Neural cell (in vitro differentiated cells): Measurements from ENCODE around the gene MDM2. TPM values are rescaled to one million over a fixed set of nuclear protein-coding genes. Genes with fewer than 3 reads are reported as not detected.

Experiments used
- H2AFZ ChIP-seq: fragments of 200-600, 300-800 bp; sonication (generic), shearing (Covaris generic); 2 replicates; pipeline ENCODE4 v1.6.0; 2014; ENCODE audit warnings: low read depth, mild to moderate bottlenecking, antibody characterized with exemption, low read length, moderate library complexity
- H3F3A ChIP-seq: fragments of 200-600 bp; shearing (Covaris generic); 2 replicates; pipeline ENCODE4 v1.6.1; 2016; ENCODE audit warnings: mild to moderate bottlenecking, moderate library complexity, mixed read lengths, antibody characterized with exemption, low read length; ENCODE audit not compliant: insufficient read depth, poor library complexity, severe bottlenecking
- H3K27ac ChIP-seq: fragments of 200-600, 300-800 bp; sonication (generic), shearing (Covaris generic); 2 replicates; pipeline ENCODE4 v1.5.1; 2014; ENCODE audit warnings: mild to moderate bottlenecking, low read length, moderate library complexity
- H3K27me3 ChIP-seq: fragments of 300-800, 200-600 bp; sonication (generic), shearing (Covaris generic); 2 replicates; pipeline ENCODE4 v1.6.0; 2014; ENCODE audit warnings: mild to moderate bottlenecking, low read depth, low read length, moderate library complexity; ENCODE audit not compliant: insufficient read depth
- H3K36me3 ChIP-seq: fragments of 300-800, 200-600 bp; sonication (generic), shearing (Covaris generic); 2 replicates; pipeline ENCODE4 v1.5.1; 2014; ENCODE audit warnings: mild to moderate bottlenecking, antibody characterized with exemption, low read length, moderate library complexity; ENCODE audit not compliant: insufficient read depth
- H3K4me2 ChIP-seq: fragments of 300-800, 200-600 bp; sonication (generic), shearing (Covaris generic); 2 replicates; pipeline ENCODE4 v1.6.0; 2014; ENCODE audit warnings: mild to moderate bottlenecking, low read length
- H3K4me3 ChIP-seq: fragments of 300-800, 200-600 bp; sonication (generic), shearing (Covaris generic); 2 replicates; pipeline ENCODE4 v1.5.1; 2014; ENCODE audit warnings: mild to moderate bottlenecking, low read length, moderate library complexity
- H3K79me2 ChIP-seq: fragments of 200-600 bp; shearing (Covaris generic); replicated peaks from 2 replicates; pipeline ENCODE4 v1.6.0; 2014; ENCODE audit warnings: mild to moderate bottlenecking, low read length, moderate library complexity; ENCODE audit not compliant: insufficient read depth
- H3K9ac ChIP-seq: fragments of 300-800, 200-600 bp; sonication (generic), shearing (Covaris generic); 2 replicates; pipeline ENCODE4 v1.6.1; 2016; ENCODE audit warnings: mild to moderate bottlenecking, low read length, mixed read lengths
- H3K9me2 ChIP-seq: fragments of 200-600 bp; shearing (Covaris generic); 2 replicates; pipeline ENCODE4 v1.6.1; 2016; ENCODE audit warnings: mild to moderate bottlenecking, low read length, mixed read lengths; ENCODE audit not compliant: insufficient read depth
- H3K9me3 ChIP-seq: fragments of 200-600, 300-800 bp; sonication (generic), shearing (Covaris generic); 2 replicates; pipeline ENCODE4 v1.6.1; 2016; ENCODE audit warnings: mild to moderate bottlenecking, mixed run types, low read length, moderate library complexity, mixed read lengths
- H4K20me1 ChIP-seq: fragments of 200-600 bp; shearing (Covaris generic); 2 replicates; pipeline ENCODE4 v1.6.1; 2016; ENCODE audit warnings: mild to moderate bottlenecking, mixed run types; ENCODE audit not compliant: insufficient read depth
- CTCF ChIP-seq: fragments of 450-650 bp; IDR thresholded peaks from 2 replicates; pipeline ENCODE4 v1.5.1; 2014; ENCODE audit warnings: antibody characterized with exemption, mild to moderate bottlenecking, moderate library complexity; ENCODE audit not compliant: poor library complexity, severe bottlenecking
- EP300 ChIP-seq: fragments of 450-650 bp; conservative IDR thresholded peaks from 2 replicates; pipeline ENCODE4 v1.6.1; 2014; ENCODE audit warnings: antibody characterized with exemption, mild to moderate bottlenecking, moderate library complexity; ENCODE audit not compliant: poor library complexity, severe bottlenecking
- EZH2 ChIP-seq: fragments of 200-600, 300-800 bp; shearing (Covaris generic), sonication (generic); IDR thresholded peaks from 2 replicates; pipeline ENCODE4 v1.6.1; 2014; ENCODE audit warnings: antibody characterized with exemption, low read length, borderline replicate concordance, mild to moderate bottlenecking; ENCODE audit not compliant: insufficient read depth, poor library complexity, severe bottlenecking
- MXI1 ChIP-seq: fragments of 450-650 bp; conservative IDR thresholded peaks from 2 replicates; pipeline ENCODE4 v1.6.1; 2014; ENCODE audit warnings: antibody characterized with exemption, mild to moderate bottlenecking; ENCODE audit not compliant: poor library complexity, severe bottlenecking
- POLR2AphosphoS5 ChIP-seq: IDR thresholded peaks from 2 replicates; pipeline ENCODE4 v1.6.1; 2012
- RAD21 ChIP-seq: fragments of 450-650 bp; conservative IDR thresholded peaks from 2 replicates; pipeline ENCODE4 v1.6.1; 2014; ENCODE audit warnings: antibody characterized with exemption, mild to moderate bottlenecking, moderate library complexity
- REST ChIP-seq: IDR thresholded peaks from 2 replicates; pipeline ENCODE4 v1.6.1; 2012; ENCODE audit warnings: borderline replicate concordance
- SMC3 ChIP-seq: fragments of 450-650 bp; conservative IDR thresholded peaks from 2 replicates; pipeline ENCODE4 v1.6.1; 2014; ENCODE audit warnings: antibody characterized with exemption, mild to moderate bottlenecking, moderate library complexity; ENCODE audit not compliant: poor library complexity
- TAF1 ChIP-seq: IDR thresholded peaks from 2 replicates; pipeline ENCODE4 v1.6.1; 2012; ENCODE audit warnings: low read depth
- polyA plus RNA-seq: library from polyadenylated mRNA; depleted of rRNA; stranded (reverse); fragments of >200 nt; gene quantifications from 2 replicates; pipeline ENCODE4 v1.2.3, GENCODE V29; 2014

The MDM2 gene
- polyA plus RNA-seq, 1 donor from 2014 or later = 37.5 TPM

- no peaks in the 10 kb centered on the region for H4K20me1 ChIP-seq
- H3K9ac ChIP-seq = no peak overlapping the region
- H3K4me3 ChIP-seq = no peak overlapping the region
- no peak overlapping the region for H3K27ac ChIP-seq
- no peaks in the 10 kb centered on the region for H3K36me3 ChIP-seq
- no peak overlapping the region for H2AFZ ChIP-seq
- no peaks in the 10 kb centered on the region for H3K9me2 ChIP-seq
- H3K9me3 ChIP-seq = no peaks in the 10 kb centered on the region
- TF ChIP-seq CTCF = no peak
- no peak for TF ChIP-seq SMC3
- TF ChIP-seq POLR2AphosphoS5 = no peak
- TF ChIP-seq RAD21 = no peak
- no peak for TF ChIP-seq REST
- no peak for TF ChIP-seq TAF1
- TF ChIP-seq MXI1 = no peak
- TF ChIP-seq EP300 = no peak
- TF ChIP-seq EZH2 = no peak
- no peaks in the 10 kb centered on the region for H3K79me2 ChIP-seq
- H3K4me2 ChIP-seq = no peak overlapping the region
- no peaks in the 10 kb centered on the region for H3K27me3 ChIP-seq
- H3F3A ChIP-seq = no peaks in the 10 kb centered on the region
These were observed 82.7 kb downstream of the MDM2 start for GRCh38 chr12:68890701-68891113.

- Histone ChIP-seq H3K9ac (no peak overlapping the region), H3K4me2 (no peak overlapping the region), H3K79me2 (no peaks in the 10 kb centered on the region), H3F3A (no peaks in the 10 kb centered on the region), H3K9me2 (no peaks in the 10 kb centered on the region), H4K20me1 (no peaks in the 10 kb centered on the region), H3K27ac (no peak overlapping the region), H3K36me3 (no peaks in the 10 kb centered on the region), H3K27me3 (no peaks in the 10 kb centered on the region), H2AFZ (no peak overlapping the region), H3K9me3 (no peaks in the 10 kb centered on the region), H3K4me3 (no peak overlapping the region)
- TF ChIP-seq RAD21 (no peak), EP300 (no peak), POLR2AphosphoS5 (no peak), MXI1 (no peak), REST (no peak), CTCF (no peak), EZH2 (no peak), SMC3 (no peak), TAF1 (no peak)
These were observed 83.2 kb downstream of the MDM2 start for GRCh38 chr12:68891141-68891540.
